MCF 10A (cell line): Measurements from ENCODE around the gene NDC80. TPM values are rescaled to one million over a fixed set of nuclear protein-coding genes. Genes with fewer than 3 reads are reported as not detected.

Experiments
- BruUV-seq: library from RNA; stranded (reverse); fragments of 400-500 nt; replicated peaks from 2 replicates; lab custom pipeline; 2021; lab: Mats Ljungman, UMichigan
- CTCF ChIA-PET: fragments of 300-600 bp; sonication (Branson Sonifier 250); formaldehyde crosslinking; extraction: SDS; loops from one replicate; lab custom pipeline; 2021; ENCODE audit warnings: antibody characterized with exemption, inconsistent platforms; lab: Yijun Ruan, JAX
- POLR2A ChIA-PET: fragments of 300-600, 350-650 bp; sonication (Branson Sonifier 250); formaldehyde crosslinking; extraction: SDS; loops from one replicate; lab custom pipeline; 2020; ENCODE audit warnings: antibody characterized with exemption, inconsistent platforms; lab: Yijun Ruan, JAX
- DNase-seq: peaks from one replicate; pipeline ENCODE4 v3.0.0-alpha.2; 2018; ENCODE audit not compliant: unreplicated experiment
- H3K27ac Mint-ChIP-seq: one replicate; pipeline ENCODE4 v1.8.0; 2022; ENCODE audit warnings: mild to moderate bottlenecking, low read depth, mixed read lengths; ENCODE audit not compliant: unreplicated experiment
- H3K27me3 Mint-ChIP-seq: one replicate; pipeline ENCODE4 v1.8.0; 2022; ENCODE audit warnings: mixed read lengths; ENCODE audit not compliant: insufficient read depth, unreplicated experiment
- H3K36me3 Mint-ChIP-seq: one replicate; pipeline ENCODE4 v1.8.0; 2022; ENCODE audit warnings: mild to moderate bottlenecking, moderate library complexity, mixed read lengths; ENCODE audit not compliant: insufficient read depth, unreplicated experiment
- H3K4me1 Mint-ChIP-seq: one replicate; pipeline ENCODE4 v1.8.0; 2022; ENCODE audit warnings: mixed read lengths; ENCODE audit not compliant: insufficient read depth, unreplicated experiment
- H3K4me3 Mint-ChIP-seq: one replicate; pipeline ENCODE4 v1.8.0; 2022; ENCODE audit warnings: mild to moderate bottlenecking, moderate library complexity, mixed read lengths; ENCODE audit not compliant: unreplicated experiment
- H3K9me3 Mint-ChIP-seq: one replicate; pipeline ENCODE4 v1.8.0; 2022; ENCODE audit warnings: mixed read lengths; ENCODE audit not compliant: unreplicated experiment
- CTCF ChIP-seq: fragments of 200-600 bp; IDR thresholded peaks from one replicate; pipeline ENCODE4 v1.8.0; 2022; ENCODE audit warnings: antibody characterized with exemption, mild to moderate bottlenecking; ENCODE audit not compliant: unreplicated experiment
- intact Hi-C: fragments of 100-400 bp; cut with micrococcal nuclease; formaldehyde crosslinking; loops from 2 replicates; pipeline ENCODE4 v1.14.1; 2022
- total RNA-seq: library from RNA; stranded (reverse); gene quantifications from 2 replicates; pipeline ENCODE4 v1.2.3, GENCODE V29; 2022

The NDC80 gene
- total RNA-seq, 1 experiment from 2014 or later, result 29.6 TPM

GRCh38 chr18:2564373-2564772 lies 7.0 kb upstream of the NDC80 start:
- no TSS peak for BruUV-seq
- H3K36me3 Mint-ChIP-seq, result peaks cover 44% of the 10 kb centered on the region
- H3K27me3 Mint-ChIP-seq, result no peaks in the 10 kb centered on the region
- H3K4me3 Mint-ChIP-seq, result no peak overlapping the region
- no peaks in the 10 kb centered on the region for H3K9me3 Mint-ChIP-seq
- TF ChIP-seq CTCF, result no peak
- DNase-seq, result no peak
- POLR2A ChIA-PET, result interaction anchor here (0.6 kb wide), 1 partner anchor 256 kb away, joined by 3 read pairs; no protein-coding TSS in a partner anchor
- H3K4me1 Mint-ChIP-seq, result peaks cover 13% of the 10 kb centered on the region
- CTCF ChIA-PET, result interaction anchor here (0.6 kb wide), 1 partner anchor 900 kb away, joined by 7 read pairs; no protein-coding TSS in a partner anchor
- no peak overlapping the region for H3K27ac Mint-ChIP-seq
- intact Hi-C loops, result no loop called here

- no peak for TF ChIP-seq CTCF
- CTCF ChIA-PET, result no interaction called here
- no peak overlapping the region for H3K27ac Mint-ChIP-seq
- H3K27me3 Mint-ChIP-seq, result no peaks in the 10 kb centered on the region
- H3K4me1 Mint-ChIP-seq, result peaks cover 36% of the 10 kb centered on the region
- intact Hi-C loops, result no loop called here
- no TSS peak for BruUV-seq
- no peak for DNase-seq
- H3K36me3 Mint-ChIP-seq, result peaks cover 25% of the 10 kb centered on the region
- no peaks in the 10 kb centered on the region for H3K9me3 Mint-ChIP-seq
- no peak overlapping the region for H3K4me3 Mint-ChIP-seq
- POLR2A ChIA-PET, result no interaction called here
Measured at GRCh38 chr18:2568129-2568528, 3.2 kb upstream of the NDC80 start.

- intact Hi-C loops, result no loop called here
- DNase-seq, result no peak
- no TSS peak for BruUV-seq
- POLR2A ChIA-PET, result no interaction called here
- Mint-ChIP-seq H3K9me3 (no peaks in the 10 kb centered on the region), H3K27me3 (no peaks in the 10 kb centered on the region), H3K4me3 (no peak overlapping the region), H3K36me3 (peaks cover 25% of the 10 kb centered on the region), H3K27ac (peak overlapping the region; percentile 23), H3K4me1 (peaks cover 39% of the 10 kb centered on the region)
- CTCF ChIA-PET, result no interaction called here
- TF ChIP-seq CTCF, result no peak
Measured at GRCh38 chr18:2568605-2569004, 2.8 kb upstream of the NDC80 start.

- peaks cover 18% of the 10 kb centered on the region for H3K36me3 Mint-ChIP-seq
- peak overlapping the region; percentile 99 for H3K27ac Mint-ChIP-seq
Measured at GRCh38 chr18:2569338-2570207, 1.8 kb upstream of the NDC80 start.

More at GRCh38 chr18:2569338-2570207, 1.8 kb upstream of the NDC80 start:
- Mint-ChIP-seq H3K9me3 (no peaks in the 10 kb centered on the region), H3K4me1 (peaks cover 45% of the 10 kb centered on the region), H3K27me3 (no peaks in the 10 kb centered on the region), H3K4me3 (peak overlapping the region; percentile 98)
- intact Hi-C loops, result loop anchor here (1.0 kb wide), 1 partner anchor 86 kb away; the partner anchor contains the start of gene SMCHD1
- no TSS peak for BruUV-seq
- ChIA-PET CTCF (no interaction called here), POLR2A (interaction anchor here (2.3 to 7.8 kb wide), 2 partner anchors 14 to 88 kb away, joined by 9 to 192 read pairs; partner anchors contain the start of gene SMCHD1)
- no peak for DNase-seq
- TF ChIP-seq CTCF, result no peak
